HG02885 (cell line): ENCODE results near the gene MRAS.

Experiments
- ATAC-seq: cut with Tn5 transposase; IDR thresholded peaks from one replicate; pipeline ENCODE4 v1.9.1; 2021; ENCODE audit warnings: mild to moderate bottlenecking; ENCODE audit not compliant: unreplicated experiment, poor library complexity

The MRAS gene

DNA sequence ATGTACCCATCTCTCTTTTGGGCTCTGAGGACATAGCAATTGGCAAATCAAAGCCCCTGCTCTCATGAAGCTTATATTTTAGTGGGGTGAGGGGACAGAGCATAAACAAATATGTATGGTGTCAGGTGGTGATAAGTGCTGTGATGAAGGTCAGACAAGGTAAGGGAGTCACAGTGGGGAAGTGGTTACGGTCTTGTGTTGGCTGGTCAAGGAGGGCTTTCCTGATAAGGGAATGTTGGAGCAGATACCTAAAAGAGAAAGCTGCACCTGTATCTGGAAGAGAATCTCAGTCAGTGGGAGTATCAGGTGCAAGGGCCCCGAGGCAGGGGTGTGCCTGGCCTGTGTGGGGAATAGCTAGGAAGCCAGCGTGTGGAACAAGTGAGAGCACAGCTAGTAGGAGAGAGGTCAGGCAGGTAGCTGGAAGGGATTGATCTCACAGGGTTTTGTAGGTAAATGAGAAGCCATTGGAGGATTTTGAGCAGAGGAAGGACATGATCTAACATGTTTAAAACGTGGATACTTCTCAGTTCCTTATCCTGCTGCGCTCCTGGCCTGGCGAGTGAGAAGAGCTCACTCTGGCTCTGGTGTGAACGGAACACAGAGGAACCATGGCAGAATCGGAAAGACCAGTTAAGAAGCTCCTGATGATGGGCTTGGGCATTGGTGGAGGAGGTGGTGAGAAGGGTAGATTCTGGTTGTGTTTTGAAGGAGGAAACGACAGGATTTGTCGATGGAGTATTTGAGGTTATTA is 35.5 kb downstream of the MRAS start:
- no peak for ATAC-seq

DNA sequence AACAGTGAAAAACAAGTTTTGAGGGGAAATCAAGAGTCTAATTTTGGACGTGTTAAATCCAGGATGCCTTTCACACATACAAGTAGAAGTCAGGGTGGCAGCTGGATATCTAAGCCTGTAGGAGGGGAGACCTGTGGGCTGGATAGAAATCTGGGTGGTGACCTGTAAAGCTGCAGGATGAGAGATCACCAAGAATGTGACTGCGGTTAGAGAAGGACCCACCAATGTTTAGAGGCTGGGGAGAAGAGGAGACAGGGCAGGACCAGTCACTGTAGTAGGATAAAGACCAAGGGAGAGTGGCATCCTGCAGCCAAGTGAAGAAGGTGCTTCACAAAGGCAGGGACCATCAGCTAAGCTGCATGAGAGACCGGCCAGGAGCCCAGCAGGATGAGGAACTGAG is 36.2 kb downstream of the MRAS start:
- no peak for ATAC-seq

DNA sequence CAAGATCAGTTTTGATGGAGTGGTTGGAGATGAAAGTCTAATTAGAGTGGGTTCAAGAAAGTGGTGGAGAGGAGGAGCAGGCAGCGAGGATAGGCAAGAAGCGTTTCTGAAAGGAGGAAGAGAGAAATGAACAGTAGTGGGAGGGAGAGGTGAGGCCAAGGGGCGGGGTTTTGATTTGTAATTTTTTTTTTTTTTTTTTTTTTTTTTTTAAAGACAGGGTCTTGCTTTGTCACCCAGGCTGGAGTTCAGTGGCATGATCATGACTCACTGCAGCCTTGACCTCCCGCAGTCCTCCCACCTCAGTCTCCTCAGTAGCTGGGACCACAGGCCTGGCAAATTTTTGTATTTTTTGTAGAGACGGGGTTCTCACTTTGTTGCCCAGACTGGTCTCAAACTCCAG is 36.6 kb downstream of the MRAS start:
- no peak for ATAC-seq

DNA sequence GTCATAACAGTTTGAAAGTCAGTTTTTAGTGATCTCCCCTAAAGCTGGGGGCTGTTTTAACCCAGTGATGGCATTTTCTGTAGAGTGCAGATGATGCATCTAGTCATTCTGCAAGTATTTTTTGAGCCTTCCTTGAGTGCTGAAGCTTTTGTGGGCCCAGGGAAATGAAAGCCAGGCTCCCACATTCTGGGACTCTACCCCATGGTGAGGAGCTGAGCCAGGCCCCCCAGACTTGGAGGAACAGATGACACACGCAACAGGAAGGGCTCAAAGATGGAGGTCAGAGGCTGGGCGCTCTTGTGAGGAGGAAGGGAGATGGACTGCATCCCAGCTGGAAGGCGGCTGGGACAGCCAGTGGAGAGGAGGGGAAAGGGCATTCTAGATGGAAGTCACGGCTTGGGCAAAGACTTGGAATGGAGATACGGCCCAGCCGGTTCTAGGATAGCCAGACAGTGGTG is 40.8 kb downstream of the MRAS start:
- no peak for ATAC-seq

DNA sequence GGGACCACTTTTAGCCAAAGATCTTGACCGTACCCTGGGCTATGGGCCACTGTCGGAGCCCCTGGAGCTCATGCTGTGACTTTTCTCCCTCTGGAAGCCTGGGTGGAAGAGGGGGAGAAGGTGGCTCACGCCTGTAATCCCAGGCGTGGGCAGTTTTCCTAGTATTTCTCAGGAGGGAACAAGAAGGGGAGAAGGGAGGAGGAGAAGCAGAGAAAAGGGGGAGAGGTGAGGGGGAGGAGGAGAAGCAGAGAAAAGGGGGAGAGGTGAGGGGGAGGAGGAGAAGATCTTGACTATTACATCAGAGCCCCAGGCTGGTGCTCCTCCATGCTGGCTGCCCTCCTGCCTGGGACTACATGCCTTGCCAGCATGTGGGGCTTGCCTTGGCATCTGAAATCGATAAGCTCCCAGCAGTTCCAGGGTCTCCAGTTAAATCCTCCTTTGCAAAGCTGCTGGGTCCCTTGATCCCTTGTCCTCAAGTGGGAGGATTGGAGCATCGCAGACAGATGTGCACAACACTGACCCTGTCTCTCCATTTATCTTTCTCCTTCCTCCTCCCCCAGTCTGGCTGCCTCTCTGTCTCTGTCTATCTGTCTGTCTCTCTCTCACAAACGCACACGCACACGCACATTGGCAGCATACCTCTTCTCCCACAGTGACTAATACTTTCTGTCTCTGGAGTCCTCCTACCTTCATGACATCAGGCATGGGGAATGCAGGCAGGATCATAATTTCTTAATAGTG is 41.6 kb downstream of the MRAS start:
- no peak for ATAC-seq

DNA sequence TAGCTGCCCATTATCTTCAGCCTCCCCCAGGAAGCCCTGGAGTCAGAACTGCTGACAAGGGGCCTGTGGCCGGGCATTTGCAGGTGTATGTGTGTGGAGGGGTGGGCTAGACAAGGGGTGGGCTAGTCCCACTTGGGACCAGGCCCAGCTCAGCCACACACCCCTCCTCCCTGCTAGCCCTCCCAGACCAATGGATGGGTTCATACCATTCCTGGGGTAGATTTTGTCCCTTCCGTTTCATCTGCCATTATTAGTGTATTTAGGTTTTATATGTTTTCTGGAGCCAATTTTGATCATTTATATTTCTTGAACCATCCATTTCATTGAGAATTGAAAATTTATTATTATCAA is 42.2 kb downstream of the MRAS start:
- ATAC-seq, result no peak

DNA sequence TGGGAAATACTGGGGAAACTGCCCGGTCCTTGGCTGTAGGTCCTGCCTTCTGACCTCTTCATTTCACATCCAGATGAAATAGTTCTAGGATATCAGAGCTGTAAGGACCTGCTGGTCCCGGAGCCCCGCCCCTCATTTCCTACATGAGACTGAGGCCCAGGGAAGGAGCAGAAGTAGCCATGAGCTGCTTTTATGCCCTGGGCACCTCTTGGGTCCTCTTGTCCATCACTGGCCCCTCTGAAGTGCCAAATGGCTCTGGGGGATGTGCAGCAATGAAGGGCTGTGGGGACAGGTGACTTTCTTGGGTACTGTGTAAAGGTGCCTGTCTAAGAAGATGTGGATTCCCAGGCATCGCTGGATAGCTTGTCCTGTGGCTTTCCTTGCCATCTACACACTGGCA is 45.8 kb downstream of the MRAS start:
- ATAC-seq, result no peak

DNA sequence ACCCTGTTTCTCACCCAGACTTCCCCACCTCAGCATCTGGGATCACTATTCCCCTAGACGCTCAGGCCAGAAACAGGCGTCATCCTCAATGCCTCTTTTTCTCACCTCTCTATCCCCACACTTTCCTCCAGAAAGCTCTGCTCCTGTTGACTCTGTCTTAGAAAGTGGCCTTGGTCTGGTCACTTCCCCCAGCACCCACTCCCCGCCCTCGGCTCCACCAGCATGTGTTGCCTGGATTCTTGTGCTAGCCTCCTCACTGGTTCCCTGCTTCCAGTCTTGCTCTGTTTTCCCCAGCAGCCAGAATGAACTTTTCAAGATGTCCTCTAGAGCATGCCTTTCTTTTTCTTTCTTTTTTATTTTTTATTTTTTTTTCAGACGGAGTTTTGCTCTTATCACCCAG is 46.3 kb downstream of the MRAS start:
- ATAC-seq, result no peak

DNA sequence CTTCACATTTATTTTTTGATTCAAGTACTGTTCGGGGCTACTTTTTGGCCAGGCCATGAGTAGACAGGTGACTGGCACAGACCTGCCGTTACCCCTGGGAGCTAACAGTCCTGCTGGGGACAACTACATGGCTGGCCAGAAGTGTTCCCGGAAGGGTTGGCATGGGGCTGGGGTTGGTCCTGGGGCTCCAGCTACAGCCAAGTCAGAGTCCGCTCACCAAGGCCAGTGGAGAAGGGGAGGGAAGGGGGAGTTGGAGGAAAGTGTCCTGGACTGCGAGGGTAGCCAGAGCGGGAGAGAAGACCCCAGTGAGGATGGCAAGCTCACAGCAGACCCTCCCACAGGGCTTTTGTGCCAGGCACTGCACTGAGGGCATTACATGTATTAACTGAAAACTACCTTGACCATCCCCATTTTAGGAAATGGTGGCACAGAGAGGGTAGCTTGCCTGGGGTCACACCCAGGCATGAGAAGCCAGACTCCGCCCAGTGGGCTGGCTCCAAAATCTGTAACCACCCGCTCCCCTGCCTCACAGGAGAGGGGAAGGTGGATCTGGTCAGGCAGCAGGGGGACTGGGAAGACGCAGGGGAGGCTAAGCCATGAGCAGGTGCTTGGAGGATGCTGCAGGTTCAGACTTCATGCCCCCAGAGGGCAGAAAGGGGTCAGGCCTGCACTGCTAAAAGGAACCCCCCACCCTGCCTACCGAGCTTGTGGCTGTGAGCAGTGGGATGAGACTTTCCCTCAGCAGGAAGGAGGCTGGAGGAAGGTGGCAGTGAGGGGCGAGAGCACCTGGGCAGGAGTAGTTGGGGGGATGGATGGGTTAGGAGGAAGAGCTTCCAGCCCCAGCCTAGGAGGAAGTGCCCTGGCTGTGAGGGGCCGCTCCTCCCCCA is 47.7 kb downstream of the MRAS start:
- no peak for ATAC-seq

DNA sequence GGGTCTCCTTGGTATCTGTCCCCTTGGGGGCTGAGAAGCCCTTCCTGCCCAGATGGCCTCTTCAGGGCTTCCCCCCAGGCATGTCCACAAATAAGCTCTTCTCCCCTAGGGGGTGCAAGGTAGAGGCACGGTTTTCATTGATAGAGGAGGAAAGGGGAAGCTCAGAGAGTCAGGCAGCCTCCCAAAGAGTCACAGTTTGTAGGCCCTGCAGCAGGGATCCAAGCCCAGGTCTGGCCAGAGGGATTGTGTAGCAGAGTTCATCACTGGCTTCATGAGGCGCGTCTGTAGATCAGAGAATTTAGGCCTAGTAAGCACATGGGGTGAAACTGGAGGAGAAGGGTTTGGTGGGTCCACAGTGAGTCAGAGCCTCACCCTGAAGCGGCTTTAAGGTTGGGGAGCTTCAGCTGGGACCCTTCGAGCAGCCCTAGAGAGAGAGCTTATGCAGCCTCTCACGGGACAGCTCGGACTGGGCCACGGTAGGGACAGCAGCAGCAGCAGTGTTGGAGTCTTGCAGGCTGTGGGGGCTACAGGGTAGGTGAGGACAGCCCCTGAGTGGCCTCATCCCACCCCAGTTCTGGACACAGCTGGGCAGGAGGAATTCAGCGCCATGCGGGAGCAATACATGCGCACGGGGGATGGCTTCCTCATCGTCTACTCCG is 48.5 kb downstream of the MRAS start:
- ATAC-seq, result no peak

DNA sequence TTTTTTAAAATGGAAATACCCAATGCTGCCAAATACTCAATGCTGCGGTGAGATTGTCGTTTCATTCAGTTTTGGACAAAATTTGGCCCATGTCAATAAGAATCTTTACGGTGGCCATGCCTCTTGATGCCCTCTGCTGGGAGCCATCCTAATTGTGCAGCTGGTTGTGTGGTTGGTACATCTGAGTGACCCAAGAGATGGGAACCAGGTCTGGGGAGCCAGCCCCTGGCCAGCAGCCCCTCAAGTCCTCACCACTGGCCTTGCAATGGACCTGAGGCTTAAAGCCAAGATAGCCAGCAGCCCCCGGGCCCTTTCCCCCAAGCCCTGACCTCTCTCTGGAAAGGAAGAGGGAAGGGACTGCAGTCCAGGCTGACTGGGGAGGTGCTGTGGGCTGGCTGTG is 49.6 kb downstream of the MRAS start:
- ATAC-seq, result no peak

DNA sequence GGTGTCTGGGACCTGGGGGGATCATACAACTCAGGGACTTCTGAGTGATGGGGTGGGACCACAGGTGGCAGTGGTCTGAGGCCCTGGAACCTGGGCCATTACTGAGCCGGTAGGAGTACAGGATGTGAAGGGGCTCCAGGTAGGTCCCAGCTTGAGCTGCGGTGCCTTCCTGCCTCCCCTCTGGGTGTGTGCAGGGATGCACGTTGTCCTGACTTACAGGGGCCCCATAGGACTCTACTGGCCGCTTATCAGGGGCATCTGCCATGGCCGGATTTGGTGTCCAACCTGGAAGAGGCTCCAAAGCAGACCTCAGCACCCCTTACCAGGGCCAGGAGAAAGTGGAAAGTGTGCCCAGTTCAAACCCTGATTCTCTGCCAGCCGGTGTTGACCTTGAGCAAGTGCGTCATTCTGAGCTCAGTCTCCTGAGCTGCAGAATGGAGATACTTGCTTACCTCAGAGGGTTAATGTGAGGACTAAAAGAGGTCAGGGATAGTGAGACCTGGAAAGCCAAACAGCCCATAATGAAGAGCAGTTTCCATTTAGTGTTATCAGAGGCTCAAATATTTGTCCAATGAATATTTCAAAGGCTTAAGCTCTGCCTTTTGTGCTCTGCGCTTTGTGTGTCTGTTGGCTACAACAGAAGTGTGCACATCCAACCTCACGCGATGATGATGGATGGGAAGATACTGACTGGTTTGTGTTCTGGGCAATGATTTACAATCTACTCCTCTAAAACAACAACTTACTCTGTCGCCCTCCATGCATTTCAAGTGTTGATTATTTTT is 50.6 kb downstream of the MRAS start:
- ATAC-seq, result no peak

DNA sequence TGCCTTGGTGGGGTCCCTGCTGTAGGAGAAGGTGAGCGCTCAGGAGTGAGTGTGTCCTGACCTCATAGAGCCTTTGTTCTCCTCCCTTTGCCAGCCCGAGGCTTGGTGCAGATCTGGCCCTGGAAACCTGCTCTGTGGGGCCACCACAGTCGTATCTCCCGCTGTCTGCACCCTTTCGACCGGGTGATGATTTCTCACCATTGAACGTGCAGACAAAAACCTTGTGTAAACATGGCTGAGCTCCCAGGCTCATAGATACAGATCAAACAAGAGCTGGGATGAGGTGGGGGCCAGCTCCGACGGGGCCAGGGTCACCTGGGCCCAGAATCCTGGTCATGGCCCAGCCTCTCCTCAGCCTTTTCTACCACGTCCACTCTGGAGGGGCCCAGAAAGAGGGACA is 51.4 kb downstream of the MRAS start:
- ATAC-seq, result no peak

DNA sequence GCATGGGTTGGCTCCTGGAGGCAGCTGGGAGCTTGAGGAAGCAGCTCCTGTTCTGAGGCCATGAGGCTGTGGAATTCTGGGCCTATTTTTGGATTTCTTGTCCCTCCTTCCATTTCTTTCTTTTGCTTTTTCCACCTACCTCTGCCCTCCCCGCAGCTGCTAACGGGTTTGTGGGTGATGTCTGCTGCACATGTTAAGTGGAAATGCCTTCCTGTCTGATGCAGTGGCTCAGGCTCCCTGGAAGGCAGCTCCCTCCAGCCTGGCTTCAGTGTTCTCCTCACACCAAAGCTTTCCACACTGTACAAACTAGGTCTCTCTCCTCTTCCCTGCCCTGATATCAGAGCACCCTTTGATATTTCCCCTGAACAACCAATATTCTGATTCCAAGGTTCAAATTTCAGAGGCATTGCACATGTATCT is 52.3 kb downstream of the MRAS start:
- no peak for ATAC-seq

DNA sequence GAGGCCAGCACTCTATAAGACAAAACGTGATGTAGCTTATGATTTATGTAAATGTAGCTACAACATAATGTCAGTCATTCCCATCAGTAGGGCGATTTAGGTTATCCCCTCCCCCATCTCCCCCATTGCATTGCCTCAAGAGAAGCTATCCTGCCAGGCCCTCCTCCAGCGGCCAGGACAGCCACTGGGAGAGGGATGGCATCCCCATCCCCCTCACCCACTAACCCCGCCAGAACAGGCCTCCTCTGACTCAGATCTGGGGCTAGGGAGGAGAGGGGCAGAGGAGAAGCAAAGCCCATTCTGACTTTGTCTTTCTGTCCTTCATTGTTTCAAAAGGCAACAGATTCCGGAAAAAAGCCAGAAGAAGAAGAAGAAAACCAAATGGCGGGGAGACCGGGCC is 53.5 kb downstream of the MRAS start:
- ATAC-seq, result no peak

DNA sequence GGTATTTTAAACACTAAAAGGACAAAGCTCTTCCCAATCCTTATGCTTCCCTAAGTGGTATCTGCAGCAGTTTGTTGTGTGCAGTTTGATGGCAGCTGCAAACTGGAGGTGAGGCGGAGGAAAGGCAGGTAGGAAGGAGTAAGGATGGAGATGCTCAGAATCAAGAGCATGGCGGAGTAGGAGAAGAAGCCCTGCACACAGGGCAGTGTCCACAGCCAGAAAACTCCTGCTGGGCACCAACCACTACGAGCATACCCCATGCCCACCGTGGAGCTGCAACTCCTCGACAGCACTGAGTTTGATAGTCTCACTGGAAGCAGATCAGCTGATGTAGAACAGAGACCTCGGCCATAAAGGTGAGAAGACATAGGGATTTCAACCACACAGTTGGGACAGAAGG is 55.7 kb downstream of the MRAS start:
- ATAC-seq, result no peak

DNA sequence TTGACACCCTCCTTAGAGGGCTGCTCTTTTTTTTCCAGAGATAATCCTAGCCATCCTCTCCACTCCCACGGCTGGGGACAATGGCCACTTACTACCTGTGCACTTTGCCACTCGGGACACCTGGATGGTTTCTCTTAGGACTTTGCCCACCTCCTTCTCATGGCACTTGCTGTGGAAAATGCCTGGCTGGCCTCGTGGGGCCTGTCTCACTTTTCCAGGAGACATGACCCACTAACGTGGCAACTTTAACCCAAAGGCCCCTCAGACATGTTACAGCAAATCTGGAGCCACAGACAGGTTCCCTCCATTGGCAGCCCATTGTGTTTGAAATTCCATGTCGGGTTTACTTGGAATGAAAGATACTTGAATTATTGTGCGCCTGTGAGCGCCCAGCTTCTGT is 56.6 kb downstream of the MRAS start:
- no peak for ATAC-seq

DNA sequence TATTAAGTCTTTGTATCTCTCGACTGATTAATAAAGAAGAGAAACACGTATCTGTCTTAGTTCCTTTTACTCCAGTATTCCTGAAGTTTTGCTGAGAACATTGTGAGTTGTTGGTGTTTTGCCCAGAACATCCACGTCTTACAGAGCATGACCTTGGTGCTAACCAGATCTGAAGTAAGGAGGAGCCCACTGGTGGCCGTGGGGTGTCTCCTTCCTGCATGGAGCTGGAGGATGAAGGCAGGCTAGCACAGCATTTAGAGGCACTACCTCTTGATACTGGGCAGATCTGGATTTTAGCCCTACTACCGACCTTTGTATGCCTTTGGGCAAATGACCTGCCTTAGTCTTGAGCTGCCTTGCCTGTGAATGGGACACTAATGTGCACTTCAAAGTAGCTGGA is 57.1 kb downstream of the MRAS start:
- ATAC-seq, result no peak

DNA sequence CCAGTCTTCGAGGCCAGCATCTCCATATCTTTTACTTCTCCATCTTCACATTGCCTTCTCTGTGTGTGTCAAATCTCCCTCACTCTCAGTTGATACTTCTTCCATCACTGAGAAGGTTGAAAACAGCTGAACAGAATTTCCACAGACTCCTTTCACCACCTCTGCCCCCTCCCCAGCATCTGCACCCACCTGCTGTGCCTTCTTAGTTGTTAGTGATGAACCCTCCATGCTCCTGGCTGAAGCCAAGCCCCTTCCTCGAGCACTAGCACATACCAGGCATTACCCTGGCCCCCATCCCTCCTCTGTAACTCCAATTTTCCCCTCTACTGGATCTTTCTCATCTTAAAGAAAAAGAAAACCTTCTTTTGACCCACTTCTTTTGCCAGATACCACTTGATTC is 58.2 kb downstream of the MRAS start:
- no peak for ATAC-seq
